ENCODE measurements around the gene MTG2. TPM values are rescaled to one million over a fixed set of nuclear protein-coding genes. Genes with fewer than 3 reads are reported as not detected.

Gene MTG2
- total RNA-seq, 4 donors from 2014 or later, result 17.0 to 26.1 (median 22.6) TPM

- TF ChIP-seq CTCF (IDR thresholded peaks at IDR 0.05; ENCODE audit: low read depth), result no peak
These were observed 8.0 kb downstream of the MTG2 start for GRCh38 chr20:62190639-62191411.

GRCh38 chr20:62191781-62192559, 9.1 kb downstream of the MTG2 start:
- no peak for TF ChIP-seq CTCF (IDR thresholded peaks at IDR 0.05; ENCODE audit: low read depth)

GRCh38 chr20:62192635-62193034, 9.8 kb downstream of the MTG2 start:
- TF ChIP-seq CTCF (IDR thresholded peaks at IDR 0.05; ENCODE audit: low read depth), result no peak

GRCh38 chr20:62193079-62194025, 10.5 kb downstream of the MTG2 start:
- TF ChIP-seq CTCF (IDR thresholded peaks at IDR 0.05; ENCODE audit: low read depth), result no peak

- no peak for TF ChIP-seq CTCF (IDR thresholded peaks at IDR 0.05; ENCODE audit: low read depth)
These were observed 12.2 kb downstream of the MTG2 start for GRCh38 chr20:62195075-62195405.

- no peak for TF ChIP-seq CTCF (IDR thresholded peaks at IDR 0.05; ENCODE audit: low read depth)
These were observed 12.9 kb downstream of the MTG2 start for GRCh38 chr20:62195736-62196135.
